GDM1 (cell line): ENCODE results near the gene TNS1.

Experiments used
- DNase-seq: peaks from one replicate; lab custom pipeline; 2025; lab: John Stamatoyannopoulos, UW

Gene TNS1

DNA sequence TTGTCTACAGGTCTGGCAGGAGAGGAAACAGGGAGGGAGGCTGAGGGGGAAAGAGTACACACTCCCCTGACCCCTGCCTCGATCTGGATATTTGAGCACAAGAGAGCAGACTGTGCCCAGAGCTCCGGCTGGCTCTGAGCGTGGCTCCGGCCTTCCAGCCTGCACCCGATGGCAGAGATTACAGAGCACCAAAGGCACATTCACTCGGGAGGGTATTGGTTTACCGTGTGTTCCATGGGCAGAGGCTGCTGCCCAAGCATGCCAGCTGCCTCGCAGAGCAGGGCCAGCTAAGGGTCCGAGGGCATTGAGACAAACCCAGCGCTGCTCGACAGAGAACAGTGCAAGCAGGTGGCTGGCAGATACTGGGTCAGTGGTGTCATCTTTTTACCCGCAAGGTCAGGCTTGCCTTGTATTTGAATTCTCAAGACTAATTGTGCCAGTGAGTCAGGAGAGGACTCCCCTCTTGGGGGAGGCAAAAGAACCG, 132.2 kb downstream of the TNS1 start:
- DNase-seq = no peak

- DNase-seq = no peak
These were observed 133.9 kb downstream of the TNS1 start for GRCh38 chr2:217868911-217869334.

DNA sequence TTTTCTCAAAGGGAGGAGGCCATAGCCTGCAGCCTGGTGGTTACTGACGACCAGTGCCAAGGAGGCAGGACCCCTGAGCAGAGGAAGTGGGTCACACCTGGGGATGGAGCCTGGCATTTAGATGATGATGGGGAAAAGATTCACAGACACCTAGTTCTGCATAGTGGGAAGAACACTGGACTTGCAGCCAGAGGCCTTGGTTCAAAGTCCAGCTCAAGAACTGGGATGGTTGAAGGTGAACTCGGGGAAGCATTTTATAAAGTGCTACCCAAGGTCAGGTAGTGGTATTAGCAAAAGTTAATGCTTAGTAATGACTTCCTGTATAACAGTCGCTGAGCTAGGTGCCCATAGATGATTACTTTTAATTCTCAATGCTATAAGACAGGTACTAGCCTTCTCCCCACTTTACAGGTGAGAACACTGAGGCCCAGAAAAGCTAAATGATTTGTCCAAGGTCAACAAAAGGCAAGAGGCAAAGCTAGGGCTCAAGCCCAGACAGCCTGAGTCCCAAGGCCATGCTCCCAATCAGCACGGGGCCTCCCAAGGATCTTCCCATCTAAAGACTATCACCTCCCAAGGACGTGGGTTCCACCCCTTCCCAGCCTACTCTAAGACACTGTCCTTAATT, 134.4 kb downstream of the TNS1 start:
- DNase-seq = no peak

GRCh38 chr2:217866457-217866856, 136.3 kb downstream of the TNS1 start:
- no peak for DNase-seq

GRCh38 chr2:217864963-217865772, 137.6 kb downstream of the TNS1 start:
- DNase-seq = peak; percentile 36

- no peak for DNase-seq
These were observed 138.9 kb downstream of the TNS1 start for GRCh38 chr2:217863883-217864282.

DNA sequence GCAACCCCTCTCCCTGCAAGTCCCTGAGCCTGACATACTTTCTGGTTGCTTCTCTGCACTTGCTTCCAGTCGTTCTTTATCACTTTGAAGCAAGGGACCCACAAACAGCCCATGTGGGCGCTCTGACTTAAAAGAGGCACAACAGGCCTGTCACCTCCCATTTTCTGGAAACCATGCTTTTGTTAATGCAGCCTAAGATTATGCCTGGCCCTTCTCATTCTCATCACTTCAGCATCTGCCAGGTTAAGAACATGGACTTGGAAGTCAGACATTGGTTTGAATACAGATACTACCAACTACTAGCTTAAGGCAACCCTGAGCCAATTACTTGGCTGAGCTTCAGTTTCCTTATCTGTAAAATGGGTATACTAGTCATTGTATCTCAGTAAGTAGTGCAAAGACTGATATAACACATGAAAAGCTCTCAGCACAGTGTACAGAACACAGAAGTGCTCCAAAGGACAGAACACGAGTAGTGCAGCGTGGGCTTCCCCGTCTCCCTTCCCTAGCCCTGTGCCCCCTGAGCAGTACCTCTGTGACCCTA, 141.4 kb downstream of the TNS1 start:
- DNase-seq = no peak

DNA sequence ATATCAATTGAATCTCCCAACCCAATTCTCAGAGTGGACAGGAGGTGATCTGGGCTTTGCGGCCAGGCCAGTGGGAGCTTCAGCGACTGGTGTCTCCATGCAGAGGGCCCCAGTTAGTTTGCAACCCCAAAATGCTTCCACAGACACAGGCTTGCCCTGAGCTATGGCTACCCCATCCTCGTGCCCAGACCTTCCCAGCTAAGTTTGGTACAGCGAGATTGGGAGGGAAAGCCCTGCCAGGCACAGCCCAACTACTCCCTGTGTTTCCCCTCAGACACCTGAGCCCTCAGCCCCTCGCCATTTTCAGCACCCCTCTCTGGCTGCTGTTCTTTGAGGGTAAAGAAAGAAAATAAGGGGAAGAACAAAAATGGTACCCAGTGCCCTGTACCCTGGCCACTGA, 142.9 kb downstream of the TNS1 start:
- DNase-seq = no peak

DNA sequence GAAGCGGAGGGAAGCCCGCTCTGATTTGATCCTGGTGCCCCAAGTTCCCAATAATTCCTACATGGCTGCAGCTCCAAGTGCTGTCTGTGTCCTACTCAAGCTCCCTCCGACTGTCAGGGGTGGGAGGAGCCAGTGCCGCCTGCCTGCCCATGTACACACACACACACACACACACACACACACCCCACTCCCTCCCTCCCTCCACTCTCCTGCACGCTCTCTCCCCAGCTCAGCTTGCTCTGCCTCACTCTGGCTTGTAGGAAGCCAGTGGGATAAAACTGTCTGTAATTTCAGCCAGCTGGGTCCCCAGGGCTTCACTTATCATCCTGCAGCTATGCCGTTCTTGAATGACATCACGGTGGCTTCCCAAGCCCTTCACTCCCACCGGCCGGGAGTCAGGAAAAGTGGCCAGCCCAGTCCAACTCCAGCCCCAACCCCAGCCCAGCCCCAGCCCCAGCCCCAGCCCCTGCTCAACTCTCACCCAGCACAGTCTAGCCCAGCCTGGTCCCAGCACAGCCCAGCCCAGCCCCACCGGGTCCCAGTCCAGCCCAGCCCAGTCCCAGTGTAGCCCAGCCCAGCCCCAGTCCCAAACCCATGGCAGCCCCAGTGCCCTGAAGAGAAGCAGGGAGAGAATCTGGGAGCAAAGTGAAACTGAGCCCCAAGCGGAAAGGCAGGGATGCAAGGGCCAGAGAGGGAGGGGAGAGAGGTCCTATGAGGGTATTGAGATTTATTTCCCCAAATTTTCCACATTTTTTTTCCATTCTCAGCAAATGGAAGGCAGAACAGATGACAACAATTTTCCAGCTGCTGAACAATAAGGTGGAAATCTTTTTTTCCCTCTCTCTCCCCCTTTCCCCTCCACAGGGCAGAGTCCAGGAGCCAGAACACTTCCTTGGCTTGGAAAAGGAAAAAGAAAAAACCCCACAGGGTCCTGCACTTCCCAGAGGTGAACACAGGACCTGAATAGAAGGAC, 144.0 kb downstream of the TNS1 start:
- DNase-seq = no peak

GRCh38 chr2:217857624-217858506, 144.9 kb downstream of the TNS1 start:
- no peak for DNase-seq

- DNase-seq = no peak
These were observed 145.9 kb downstream of the TNS1 start for GRCh38 chr2:217856871-217857270.

DNA sequence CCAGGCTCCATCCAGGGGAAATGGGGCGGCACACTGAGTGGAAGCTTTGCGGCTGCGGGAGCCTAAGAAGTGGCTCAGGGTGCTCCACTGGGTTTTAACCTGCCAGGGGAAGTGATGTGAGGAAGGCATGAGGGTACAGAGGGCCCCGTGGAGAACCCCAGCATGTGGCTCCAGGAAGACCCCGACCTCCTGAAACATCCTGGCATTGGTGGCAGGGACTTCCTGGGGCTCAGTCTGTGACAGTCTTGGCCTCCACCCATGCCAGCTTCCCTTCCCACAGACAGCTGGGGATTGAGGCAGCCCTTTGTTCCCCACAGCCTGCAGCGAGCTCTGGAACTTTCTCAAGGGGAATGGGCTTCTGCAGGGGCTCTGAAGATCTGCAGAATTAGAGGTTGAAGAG, 146.6 kb downstream of the TNS1 start:
- no peak for DNase-seq

- no peak for DNase-seq
These were observed 147.9 kb downstream of the TNS1 start for GRCh38 chr2:217854684-217855420.

GRCh38 chr2:217853961-217854360, 148.8 kb downstream of the TNS1 start:
- no peak for DNase-seq

DNA sequence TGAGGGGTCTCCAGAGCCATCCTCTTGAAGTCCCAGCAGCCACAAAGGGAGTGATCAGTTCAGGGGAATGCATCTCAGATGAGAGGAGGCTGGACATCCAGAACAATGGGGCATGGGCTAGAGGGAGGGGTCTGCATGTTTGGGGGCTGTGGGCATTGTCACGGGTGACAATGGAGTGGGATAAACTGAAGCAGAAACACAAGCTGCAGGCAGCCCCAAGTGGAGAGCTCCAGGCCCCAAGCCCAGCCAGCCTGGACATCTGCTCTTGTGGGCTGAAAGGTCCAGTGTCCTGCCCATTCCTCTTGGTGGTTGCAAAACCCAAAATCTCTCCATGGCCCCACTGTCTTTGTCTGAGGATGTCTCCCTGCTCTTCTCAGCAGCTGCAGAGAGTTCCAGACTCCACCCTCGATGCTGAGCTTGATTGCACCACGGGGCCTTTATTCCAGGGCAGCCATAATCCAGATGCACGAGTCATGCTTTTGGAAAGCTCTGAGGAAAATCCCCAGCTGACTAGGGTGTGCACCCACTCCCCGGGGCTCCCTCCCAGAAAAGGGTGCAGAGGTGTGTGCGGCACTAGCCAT, 149.4 kb downstream of the TNS1 start:
- DNase-seq = no peak

- DNase-seq = no peak
These were observed 150.1 kb downstream of the TNS1 start for GRCh38 chr2:217852555-217853211.

DNA sequence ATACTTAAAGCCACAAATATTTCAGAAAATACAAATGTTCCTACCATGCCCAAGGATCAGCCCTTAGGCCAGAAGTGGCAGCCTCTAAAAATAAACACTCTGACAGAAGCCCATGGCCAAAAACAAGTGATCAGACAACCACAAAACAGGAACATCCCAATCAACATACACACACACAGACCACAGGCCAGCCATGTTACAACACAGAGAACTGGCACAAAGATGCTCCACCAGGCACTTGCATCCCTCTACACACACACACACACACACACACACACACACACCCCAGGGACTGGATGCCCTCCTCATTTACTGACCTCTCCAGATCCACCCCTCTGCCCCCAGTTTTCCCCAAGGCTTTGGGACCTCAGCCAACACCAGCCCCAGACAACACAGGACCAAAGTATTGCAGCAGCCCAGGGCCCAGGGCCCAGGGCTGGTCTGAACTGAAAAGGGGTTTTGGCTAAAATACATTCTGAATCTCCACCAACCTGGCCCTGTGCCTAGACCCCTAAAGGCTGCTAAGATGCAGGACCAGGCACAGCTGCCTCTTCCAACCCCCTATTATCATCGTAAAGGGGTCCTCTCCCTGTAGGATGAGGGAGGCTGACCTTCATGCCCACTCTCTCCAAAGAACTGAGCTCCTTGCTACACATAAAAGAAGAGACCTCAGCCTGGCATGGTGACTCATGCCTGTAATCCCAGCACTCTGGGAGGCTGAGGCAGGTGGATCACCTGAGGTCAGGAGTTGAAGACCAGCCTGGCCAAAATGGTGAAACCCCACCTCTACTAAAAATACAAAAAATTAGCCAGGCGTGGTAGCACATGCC, 151.4 kb downstream of the TNS1 start:
- DNase-seq = peak; percentile 15
